ENCODE data around the gene PKLR.

DNA sequence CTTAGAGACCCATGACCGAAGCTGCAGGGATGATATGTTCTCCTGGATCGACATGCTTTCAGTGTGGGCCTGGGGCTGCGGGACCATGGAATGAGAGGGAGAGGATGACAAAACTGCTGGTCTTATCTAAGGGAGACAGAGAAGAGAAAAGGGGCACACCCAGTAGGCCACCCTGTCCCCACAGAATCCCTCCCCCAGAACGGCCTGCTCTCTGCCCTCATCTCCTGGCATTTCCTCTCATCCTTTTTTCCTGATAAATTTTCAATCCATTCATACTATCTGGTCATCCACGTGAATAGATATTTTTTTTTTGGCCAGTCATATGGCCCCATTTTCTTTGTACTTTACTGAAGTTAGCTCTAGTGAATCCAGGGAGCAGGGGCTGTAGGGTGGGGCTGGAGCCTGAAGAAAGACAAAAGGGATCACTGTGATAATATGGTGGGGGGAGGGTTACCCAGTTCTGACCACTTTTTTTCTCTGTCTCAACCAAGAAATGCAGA is at the start of gene PKLR:
- TF ChIP-seq POLR2AphosphoS5 (IDR thresholded peaks at IDR 0.05; ENCODE audit: low read depth, low read length) (no peak), POLR2A (IDR thresholded peaks at IDR 0.05; ENCODE audit: low read depth, low read length) (no peak)
